Suprapubic skin (tissue), 3 donors: ENCODE results near the gene POLR2L.

Experiments
- POLR2A ChIP-seq, 2 donors: fragments of 450-650 bp; IDR thresholded peaks; one replicate each; pipeline ENCODE4 v1.6.1; 2017; ENCODE audit warnings: antibody characterized with exemption in 2 of 2, mild to moderate bottlenecking in 2 of 2, moderate library complexity in 2 of 2
- TF ChIP-seq, protein P1 (sequence below), 2 donors: fragments of 200-600 bp in 1 of 2; fragments of 450-650 bp in 1 of 2; sonication (generic) in 1 of 2; IDR thresholded peaks; one replicate each; pipeline ENCODE4 v1.5.1; 2016 to 2019; ENCODE audit warnings: antibody characterized with exemption in 2 of 2, mild to moderate bottlenecking in 1 of 2, moderate library complexity in 1 of 2

GRCh38 chr11:790721-791564, 51.4 kb downstream of the POLR2L start:
- TF ChIP-seq, protein P1, sequence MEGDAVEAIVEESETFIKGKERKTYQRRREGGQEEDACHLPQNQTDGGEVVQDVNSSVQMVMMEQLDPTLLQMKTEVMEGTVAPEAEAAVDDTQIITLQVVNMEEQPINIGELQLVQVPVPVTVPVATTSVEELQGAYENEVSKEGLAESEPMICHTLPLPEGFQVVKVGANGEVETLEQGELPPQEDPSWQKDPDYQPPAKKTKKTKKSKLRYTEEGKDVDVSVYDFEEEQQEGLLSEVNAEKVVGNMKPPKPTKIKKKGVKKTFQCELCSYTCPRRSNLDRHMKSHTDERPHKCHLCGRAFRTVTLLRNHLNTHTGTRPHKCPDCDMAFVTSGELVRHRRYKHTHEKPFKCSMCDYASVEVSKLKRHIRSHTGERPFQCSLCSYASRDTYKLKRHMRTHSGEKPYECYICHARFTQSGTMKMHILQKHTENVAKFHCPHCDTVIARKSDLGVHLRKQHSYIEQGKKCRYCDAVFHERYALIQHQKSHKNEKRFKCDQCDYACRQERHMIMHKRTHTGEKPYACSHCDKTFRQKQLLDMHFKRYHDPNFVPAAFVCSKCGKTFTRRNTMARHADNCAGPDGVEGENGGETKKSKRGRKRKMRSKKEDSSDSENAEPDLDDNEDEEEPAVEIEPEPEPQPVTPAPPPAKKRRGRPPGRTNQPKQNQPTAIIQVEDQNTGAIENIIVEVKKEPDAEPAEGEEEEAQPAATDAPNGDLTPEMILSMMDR (IDR thresholded peaks at IDR 0.05), result no peak
- no peak for TF ChIP-seq POLR2A (IDR thresholded peaks at IDR 0.05)
